COLO668 (cell line): ENCODE results near the gene TK1.
A peak's percentile ranks its signal among the peaks of the same experiment; 100 is the strongest.

Source experiments
- DNase-seq: peaks from one replicate; lab custom pipeline; 2025; ENCODE audit not compliant: unreplicated experiment; lab: John Stamatoyannopoulos, UW

Gene TK1

GRCh38 chr17:78223061-78223460 is 36.2 kb upstream of the TK1 start:
- no peak for DNase-seq

GRCh38 chr17:78219396-78220150 is 32.7 kb upstream of the TK1 start:
- DNase-seq: no peak

- no peak for DNase-seq
These were observed 27.8 kb upstream of the TK1 start for GRCh38 chr17:78214706-78215061.

- DNase-seq: peak; percentile 92
These were observed 27.3 kb upstream of the TK1 start, which contains the start of gene BIRC5 for GRCh38 chr17:78214016-78214705. Gene BIRC5 (plus strand): TSS chr17:78214253. CDS start chr17:78214317, 64 bp downstream.

GRCh38 chr17:78211032-78211431 is 24.2 kb upstream of the TK1 start:
- no peak for DNase-seq

- no peak for DNase-seq
These were observed 23.3 kb upstream of the TK1 start for GRCh38 chr17:78210111-78210510.

GRCh38 chr17:78208486-78208885 is 21.6 kb upstream of the TK1 start:
- no peak for DNase-seq

GRCh38 chr17:78206298-78206697 is 19.4 kb upstream of the TK1 start:
- DNase-seq: no peak

GRCh38 chr17:78205124-78205775 is 18.4 kb upstream of the TK1 start:
- DNase-seq: no peak

- no peak for DNase-seq
These were observed 17.7 kb upstream of the TK1 start for GRCh38 chr17:78204387-78205123.

GRCh38 chr17:78202666-78203065 is 15.8 kb upstream of the TK1 start:
- DNase-seq: no peak

- no peak for DNase-seq
These were observed 13.6 kb upstream of the TK1 start for GRCh38 chr17:78200451-78200850.

- no peak for DNase-seq
These were observed 10.4 kb upstream of the TK1 start for GRCh38 chr17:78197147-78197832.

GRCh38 chr17:78196716-78197115 is 9.9 kb upstream of the TK1 start:
- no peak for DNase-seq

- DNase-seq: peak; percentile 23
These were observed 716 bp downstream of the TK1 start for GRCh38 chr17:78185981-78186691.

GRCh38 chr17:78184868-78185267 is 2.0 kb downstream of the TK1 start:
- DNase-seq: no peak

GRCh38 chr17:78184351-78184750 is 2.5 kb downstream of the TK1 start:
- DNase-seq: no peak

- DNase-seq: no peak
These were observed 2.9 kb downstream of the TK1 start for GRCh38 chr17:78183916-78184315.

- DNase-seq: no peak
These were observed 4.3 kb downstream of the TK1 start for GRCh38 chr17:78182504-78182903.

- DNase-seq: no peak
These were observed 6.3 kb downstream of the TK1 start for GRCh38 chr17:78180508-78180907.
